Measurements from ENCODE around the gene RPP25L.
A peak's percentile ranks its signal among the peaks of the same experiment; 100 is the strongest.

DNA sequence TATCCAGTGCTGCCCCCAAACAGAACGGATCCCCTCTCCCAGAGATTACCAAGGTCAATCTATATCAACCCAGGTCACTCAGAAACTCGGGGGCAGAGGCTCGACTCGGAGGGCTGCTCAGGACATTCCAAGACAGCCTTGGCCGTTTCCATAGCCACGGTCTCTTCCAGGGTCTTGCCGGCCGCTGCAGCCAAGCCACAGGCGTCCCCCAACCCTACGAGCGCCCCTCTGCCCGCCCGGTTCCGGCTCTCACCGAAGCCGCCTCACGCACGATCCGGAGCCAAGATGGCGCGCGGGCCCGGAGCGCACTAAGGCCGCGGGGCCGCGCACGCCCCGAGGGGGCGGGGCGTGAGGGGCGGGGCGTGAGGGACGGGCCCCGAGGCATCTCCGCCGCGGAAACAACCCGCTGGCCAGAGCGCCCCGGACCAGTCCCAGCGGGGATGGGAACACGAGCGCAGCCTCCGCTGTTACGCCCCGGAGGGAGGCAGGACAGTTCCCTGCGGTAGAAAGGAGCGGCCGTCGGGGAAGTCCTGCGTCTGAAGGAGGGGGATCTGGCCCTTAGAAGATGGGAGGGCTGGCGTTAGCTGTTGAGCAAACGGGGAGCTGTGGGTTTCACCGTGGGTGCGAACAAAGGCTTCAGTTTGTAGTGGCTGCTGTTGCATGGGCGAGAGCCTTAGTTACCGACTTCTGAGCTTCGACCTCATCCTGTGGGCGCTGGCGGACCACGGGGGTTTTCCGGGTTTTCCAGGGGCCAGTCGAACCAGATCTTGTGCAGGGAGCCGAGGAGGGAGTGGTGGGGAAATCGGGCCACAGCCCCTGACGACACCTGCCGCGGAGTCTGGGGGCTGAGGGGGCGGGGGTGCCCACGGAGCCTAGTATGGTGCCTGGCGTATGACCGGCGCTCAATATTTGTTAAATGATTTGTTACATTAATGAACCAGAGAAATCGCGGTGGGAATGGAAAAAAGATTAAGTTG lies at the start of gene RPP25L:
- TF ChIP-seq, protein P1, sequence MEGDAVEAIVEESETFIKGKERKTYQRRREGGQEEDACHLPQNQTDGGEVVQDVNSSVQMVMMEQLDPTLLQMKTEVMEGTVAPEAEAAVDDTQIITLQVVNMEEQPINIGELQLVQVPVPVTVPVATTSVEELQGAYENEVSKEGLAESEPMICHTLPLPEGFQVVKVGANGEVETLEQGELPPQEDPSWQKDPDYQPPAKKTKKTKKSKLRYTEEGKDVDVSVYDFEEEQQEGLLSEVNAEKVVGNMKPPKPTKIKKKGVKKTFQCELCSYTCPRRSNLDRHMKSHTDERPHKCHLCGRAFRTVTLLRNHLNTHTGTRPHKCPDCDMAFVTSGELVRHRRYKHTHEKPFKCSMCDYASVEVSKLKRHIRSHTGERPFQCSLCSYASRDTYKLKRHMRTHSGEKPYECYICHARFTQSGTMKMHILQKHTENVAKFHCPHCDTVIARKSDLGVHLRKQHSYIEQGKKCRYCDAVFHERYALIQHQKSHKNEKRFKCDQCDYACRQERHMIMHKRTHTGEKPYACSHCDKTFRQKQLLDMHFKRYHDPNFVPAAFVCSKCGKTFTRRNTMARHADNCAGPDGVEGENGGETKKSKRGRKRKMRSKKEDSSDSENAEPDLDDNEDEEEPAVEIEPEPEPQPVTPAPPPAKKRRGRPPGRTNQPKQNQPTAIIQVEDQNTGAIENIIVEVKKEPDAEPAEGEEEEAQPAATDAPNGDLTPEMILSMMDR (IDR thresholded peaks at IDR 0.05): no peak
- peak in 1 of 2 donors; percentile 24 for TF ChIP-seq POLR2A (IDR thresholded peaks at IDR 0.05)
